ENCODE results near the gene GUCA2A.

DNA sequence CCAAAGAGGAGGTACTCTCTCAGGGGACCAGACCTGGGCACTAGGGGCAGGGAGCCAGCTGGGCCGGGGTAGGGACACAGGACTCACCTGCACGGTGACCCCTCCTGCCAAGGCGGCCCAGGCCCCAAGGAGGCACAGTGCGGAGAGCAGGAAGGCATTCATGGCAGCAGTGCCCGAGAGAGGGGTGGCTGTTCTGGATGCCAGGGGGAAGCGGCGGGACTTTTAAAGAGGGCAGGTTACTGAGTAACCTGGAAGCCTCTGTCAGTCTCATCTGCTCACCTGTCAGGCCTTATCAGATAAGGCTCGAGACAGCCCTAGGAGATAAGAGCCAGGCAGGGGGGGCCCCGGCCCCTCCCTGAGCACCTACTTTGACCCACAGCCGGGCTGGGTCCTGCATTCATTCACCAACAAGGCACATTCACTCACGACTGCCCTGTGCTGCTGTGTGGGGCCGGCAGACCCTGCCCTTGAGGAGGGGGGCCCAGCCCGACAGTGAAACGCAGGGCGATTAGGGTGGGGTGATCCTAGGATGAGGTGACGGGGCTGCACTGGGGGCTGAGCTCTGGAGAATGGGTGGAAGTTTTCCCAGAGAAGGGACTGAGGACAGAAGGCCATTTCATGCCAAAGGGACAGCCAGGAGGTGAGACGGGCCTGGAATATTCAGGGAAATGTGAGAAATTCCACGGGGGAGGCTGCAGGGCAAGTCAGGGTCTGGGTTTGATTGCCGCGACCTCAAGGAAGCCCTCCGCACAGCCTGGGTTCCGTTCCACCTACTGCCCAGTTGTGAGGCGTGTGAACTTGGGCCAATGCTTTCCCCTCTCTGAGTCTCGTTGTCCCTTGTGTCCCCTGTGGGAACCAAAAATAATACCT is at the start of gene GUCA2A:
- no peak for TF ChIP-seq CTCF (conservative IDR thresholded peaks at IDR 0.05 in 1 of 2, IDR thresholded peaks at IDR 0.05 in 1 of 2; ENCODE audit: low read depth in 1 of 2, low read length in 2 of 2)
- TF ChIP-seq EZH2 (IDR thresholded peaks at IDR 0.05; ENCODE audit: low read length, missing control alignments), result no peak

Data from fibroblast of lung (primary cell).